Measurements from ENCODE around the gene C2CD2.

DNA sequence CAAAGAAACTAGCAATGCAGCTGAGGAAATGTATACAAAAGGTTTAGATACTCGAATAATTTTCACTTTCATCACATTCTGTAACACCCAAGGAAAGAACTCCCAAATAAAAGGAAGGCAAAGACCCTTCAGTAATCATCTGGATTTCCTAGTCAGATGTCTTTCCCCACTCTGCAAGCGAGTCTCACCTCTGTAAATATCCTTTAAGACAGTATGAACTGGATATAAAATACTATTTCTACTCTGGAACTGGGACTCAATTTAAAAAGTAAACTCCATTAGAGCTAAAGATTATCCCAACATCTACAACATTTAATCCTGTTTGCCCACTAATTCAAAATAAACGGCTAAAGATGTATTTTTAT is 27.0 kb downstream of the C2CD2 start:
- TF ChIP-seq, protein P1, sequence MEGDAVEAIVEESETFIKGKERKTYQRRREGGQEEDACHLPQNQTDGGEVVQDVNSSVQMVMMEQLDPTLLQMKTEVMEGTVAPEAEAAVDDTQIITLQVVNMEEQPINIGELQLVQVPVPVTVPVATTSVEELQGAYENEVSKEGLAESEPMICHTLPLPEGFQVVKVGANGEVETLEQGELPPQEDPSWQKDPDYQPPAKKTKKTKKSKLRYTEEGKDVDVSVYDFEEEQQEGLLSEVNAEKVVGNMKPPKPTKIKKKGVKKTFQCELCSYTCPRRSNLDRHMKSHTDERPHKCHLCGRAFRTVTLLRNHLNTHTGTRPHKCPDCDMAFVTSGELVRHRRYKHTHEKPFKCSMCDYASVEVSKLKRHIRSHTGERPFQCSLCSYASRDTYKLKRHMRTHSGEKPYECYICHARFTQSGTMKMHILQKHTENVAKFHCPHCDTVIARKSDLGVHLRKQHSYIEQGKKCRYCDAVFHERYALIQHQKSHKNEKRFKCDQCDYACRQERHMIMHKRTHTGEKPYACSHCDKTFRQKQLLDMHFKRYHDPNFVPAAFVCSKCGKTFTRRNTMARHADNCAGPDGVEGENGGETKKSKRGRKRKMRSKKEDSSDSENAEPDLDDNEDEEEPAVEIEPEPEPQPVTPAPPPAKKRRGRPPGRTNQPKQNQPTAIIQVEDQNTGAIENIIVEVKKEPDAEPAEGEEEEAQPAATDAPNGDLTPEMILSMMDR (IDR thresholded peaks at IDR 0.05; ENCODE audit: poor library complexity), result no peak
- no peak for TF ChIP-seq EZH2 (IDR thresholded peaks at IDR 0.05; ENCODE audit: borderline replicate concordance)
- TF ChIP-seq EZH2phosphoT487 (IDR thresholded peaks at IDR 0.05; ENCODE audit: low read depth, severe bottlenecking, unreplicated experiment), result no peak
